Measurements from ENCODE around the gene CRPPA.
"Not testable (repeated sequence)": the region's sequence is repeated elsewhere in the genome, so short reads cannot be mapped to it uniquely, and the experiment has no call there.

Gene CRPPA

DNA sequence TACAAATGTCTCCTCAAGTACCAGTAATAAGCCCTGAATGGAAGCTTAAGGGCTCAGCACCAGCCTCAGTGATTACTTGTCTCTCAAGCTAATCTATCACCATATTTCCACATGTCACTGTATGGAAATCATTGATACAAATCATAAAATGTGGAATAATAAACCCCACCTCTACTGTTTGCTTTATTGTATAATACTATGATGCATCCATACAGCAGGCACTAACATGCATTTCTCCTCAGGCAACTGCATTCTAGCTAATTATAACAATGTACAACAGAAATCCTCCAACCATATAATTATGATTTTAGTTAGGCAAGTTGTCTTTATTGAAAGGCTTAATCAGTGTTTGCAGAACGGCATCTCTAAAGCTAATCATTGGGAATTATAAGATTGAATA lies 26.2 kb downstream of the CRPPA start:
- no peak for DNase-seq

DNA sequence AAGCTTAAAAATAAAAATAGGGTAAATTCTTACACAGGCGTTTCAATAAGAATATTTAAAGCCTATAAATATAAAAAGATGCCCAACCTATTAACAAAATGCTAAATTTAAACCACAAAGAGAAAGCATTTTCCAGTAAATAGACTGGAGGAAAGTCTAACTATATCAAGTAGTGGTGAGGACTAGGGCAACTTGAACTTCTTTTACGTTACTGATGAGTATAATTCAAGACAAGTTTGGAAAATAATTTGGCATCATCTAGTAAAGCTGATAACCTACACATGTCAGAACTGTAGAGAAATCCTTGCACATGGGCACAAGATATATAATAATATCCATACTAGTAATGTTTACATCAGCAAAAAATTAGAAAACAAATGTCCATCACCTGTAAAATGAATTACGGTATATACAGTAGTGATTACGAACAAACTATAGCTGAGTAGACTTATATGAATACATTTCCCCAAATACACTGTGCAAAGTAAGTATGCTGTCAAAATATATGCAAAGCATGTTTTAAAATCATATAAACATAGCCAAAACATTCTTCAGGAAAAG lies 27.4 kb downstream of the CRPPA start:
- DNase-seq = no peak

DNA sequence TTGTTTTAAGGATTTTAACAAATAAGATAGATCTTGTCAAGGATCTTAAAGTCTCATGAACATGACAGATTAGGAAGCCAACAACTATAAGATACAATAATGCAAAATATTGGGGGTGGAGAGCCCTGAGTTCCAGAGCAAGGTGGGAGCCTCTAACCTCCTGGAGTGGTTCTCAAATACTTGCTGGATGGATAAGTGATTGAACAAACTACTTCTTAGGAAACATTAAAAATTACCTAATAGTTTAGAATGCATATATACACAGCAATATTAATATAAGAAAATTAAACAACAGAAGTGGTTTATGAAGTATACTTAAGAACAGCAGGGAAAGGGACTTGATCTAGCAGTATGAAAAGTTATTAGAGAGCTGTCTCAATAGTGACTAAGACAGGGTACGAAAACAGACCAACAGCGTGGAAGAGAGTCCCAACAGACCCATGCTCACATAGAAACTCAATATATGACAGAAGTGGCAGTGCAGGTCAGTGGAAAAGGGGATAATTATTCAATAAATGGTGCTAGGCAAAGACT lies 28.3 kb downstream of the CRPPA start:
- DNase-seq = no peak

DNA sequence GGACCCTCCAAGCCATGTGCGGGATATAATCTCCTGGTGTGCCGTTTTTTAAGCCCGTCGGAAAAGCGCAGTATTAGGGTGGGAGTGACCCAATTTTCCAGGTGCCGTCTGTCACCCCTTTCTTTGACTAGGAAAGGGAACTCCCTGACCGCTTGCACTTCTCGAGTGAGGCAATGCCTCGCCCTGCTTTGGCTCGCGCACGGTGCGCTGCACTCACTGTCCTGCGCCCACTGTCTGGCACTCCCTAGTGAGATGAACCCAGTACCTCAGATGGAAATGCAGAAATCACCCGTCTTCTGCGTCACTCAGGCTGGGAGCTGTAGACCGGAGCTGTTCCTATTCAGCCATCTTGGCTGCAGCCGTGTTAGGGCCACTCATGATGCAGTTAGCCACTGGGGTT lies 37.6 kb downstream of the CRPPA start:
- DNase-seq = not testable (repeated sequence)

DNA sequence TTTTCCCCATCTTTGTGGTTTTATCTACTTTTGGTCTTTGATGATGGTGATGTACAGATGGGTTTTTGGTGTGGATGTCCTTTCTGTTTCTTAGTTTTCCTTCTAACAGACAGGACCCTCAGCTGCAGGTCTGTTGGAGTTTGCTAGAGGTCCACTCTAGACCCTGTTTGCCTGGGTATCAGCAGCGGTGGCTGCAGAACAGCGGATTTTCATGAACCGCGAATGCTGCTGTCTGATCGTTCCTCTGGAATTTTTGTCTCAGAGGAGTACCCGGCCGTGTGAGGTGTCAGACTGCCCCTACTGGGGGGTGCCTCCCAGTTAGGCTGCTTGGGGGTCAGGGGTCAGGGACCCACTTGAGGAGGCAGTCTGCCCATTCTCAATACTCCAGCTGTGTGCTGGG lies 38.2 kb downstream of the CRPPA start:
- not testable (repeated sequence) for DNase-seq

Measured in CD4-positive, alpha-beta T cell treated with Interleukin-15 for 1 hour (primary cell).